Stomach (tissue), 9 donors: ENCODE data around the gene ZNF92. TPM values are rescaled to one million over a fixed set of nuclear protein-coding genes. Genes with fewer than 3 reads are reported as not detected.

Experiments used
- DNase-seq, 2 donors: peaks; one replicate each; pipeline versions ENCODE4 v3.0.0 to v3.0.0-alpha.2; 2013 to 2019
- H3K27ac ChIP-seq, 5 donors: fragments of 200-600 bp in 4 of 5; sonication (generic) in 4 of 5; one replicate each; pipeline ENCODE4 v1.5.1; 2013 to 2019; ENCODE audit warnings: mild to moderate bottlenecking in 1 of 5, moderate library complexity in 1 of 5
- H3K27me3 ChIP-seq, 3 donors: fragments of 200-600 bp; sonication (generic); one replicate each; pipeline ENCODE4 v1.5.1; 2017 to 2019; ENCODE audit warnings: mixed run types in 1 of 3
- H3K36me3 ChIP-seq, 4 donors: fragments of 200-600 bp; sonication (generic); 1 replicate in 3 of 4; 2 replicates in 1 of 4; pipeline ENCODE4 v1.5.1; 2016 to 2019
- H3K4me1 ChIP-seq, 4 donors: fragments of 200-600 bp; sonication (generic); one replicate each; pipeline ENCODE4 v1.5.1; 2016 to 2019
- H3K4me3 ChIP-seq, 4 donors: fragments of 200-600 bp; sonication (generic) in 3 of 4; one replicate each; pipeline ENCODE4 v1.5.1; 2016 to 2019; ENCODE audit warnings: mild to moderate bottlenecking in 1 of 4
- H3K9me3 ChIP-seq, 4 donors: fragments of 200-600 bp; sonication (generic); one replicate each; pipeline ENCODE4 v1.5.1; 2016 to 2019
- CTCF ChIP-seq, 7 experiments: fragments of 450-650 bp in 4 of 7; fragments of 200-600 bp in 3 of 7; sonication (generic) in 3 of 7; IDR thresholded peaks; one replicate each; pipeline ENCODE4 v1.5.1; 2016 to 2019; ENCODE audit warnings: antibody characterized with exemption in 7 of 7, control low read depth in 2 of 7, mild to moderate bottlenecking in 1 of 7
- EP300 ChIP-seq: sonication (generic); formaldehyde crosslinking; IDR thresholded peaks from one replicate; pipeline ENCODE4 v1.6.1; 2017; ENCODE audit warnings: antibody characterized with exemption
- POLR2A ChIP-seq, 4 donors: fragments of 450-650 bp; IDR thresholded peaks; one replicate each; pipeline ENCODE4 v1.6.1; 2016; ENCODE audit warnings: antibody characterized with exemption in 4 of 4, control low read depth in 2 of 4, mild to moderate bottlenecking in 1 of 4, moderate library complexity in 1 of 4
- POLR2AphosphoS5 ChIP-seq, 3 donors: sonication (generic); formaldehyde crosslinking; IDR thresholded peaks; one replicate each; pipeline ENCODE4 v1.6.1; 2016; ENCODE audit warnings: antibody characterized with exemption in 3 of 3
- WGBS, 5 donors: extraction: QIAGEN DNeasy Blood & Tissue Kit in 3 of 5; methylation state at CpG; one replicate each; pipeline versions ENCODE4 v1.1.5 to v1.1.7; 2013 to 2018; 5-methylcytosine and 5-hydroxymethylcytosine counted together
- intact Hi-C: fragments of 100-400 bp; cut with DNase I; formaldehyde crosslinking; loops from one replicate; pipeline ENCODE4 v1.15.1; 2023; ENCODE audit warnings: low total_unique reads
- polyA plus RNA-seq, 3 donors: library from polyadenylated mRNA; stranded (reverse); fragments of 200-250 nt; gene quantifications; one replicate each; pipeline ENCODE4 v1.2.3, GENCODE V29; 2013
- total RNA-seq, 5 donors: library from RNA; depleted of rRNA; stranded (reverse); fragments of >200 nt; gene quantifications; one replicate each; pipeline versions ENCODE4 v1.1.0 to v1.2.3, GENCODE V29; 2014 to 2016
- donor health status: healthy with polysubstance abuse.
- donor health status: Bipolar disorder and iron deficiency.
- donor health status: healthy.

ZNF92 gene
- total and polyA plus RNA-seq, 8 donors: 1.2 to 19.2 (median 4.8) TPM

DNA sequence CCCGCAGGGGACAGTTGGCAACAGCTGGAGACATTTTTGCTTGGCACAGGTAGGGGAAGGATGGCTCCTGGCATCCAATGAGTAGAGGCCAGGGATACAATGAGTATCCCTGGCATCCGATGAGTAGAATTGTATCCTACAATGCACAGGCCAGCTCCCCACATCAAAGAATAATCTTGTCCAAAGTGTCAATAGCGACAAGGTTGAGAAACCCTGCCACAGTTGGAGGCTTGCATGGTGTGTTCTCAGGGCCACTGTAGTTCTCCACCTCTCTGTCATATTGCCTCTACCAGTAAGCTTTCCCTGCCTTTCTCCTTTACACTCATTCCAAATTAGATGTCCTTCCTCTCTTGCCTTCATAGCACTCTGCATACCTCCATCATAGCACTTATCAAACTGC lies 60.7 kb downstream of the ZNF92 start:
- no peaks in the 10 kb centered on the region for H3K36me3 ChIP-seq
- peaks cover 0 to 9% (median 0%) of the 10 kb centered on the region in 4 donors for H3K9me3 ChIP-seq
- no peak for DNase-seq
- H3K27me3 ChIP-seq: no peaks in the 10 kb centered on the region
- intact Hi-C loops: no loop called here
- H3K4me3 ChIP-seq: no peak overlapping the region
- no peaks in the 10 kb centered on the region for H3K4me1 ChIP-seq
- TF ChIP-seq EP300 (no peak), CTCF (IDR thresholded peaks at IDR 0.05) (no peak), POLR2A (IDR thresholded peaks at IDR 0.05) (no peak), POLR2AphosphoS5 (IDR thresholded peaks at IDR 0.05) (no peak)
- no peak overlapping the region for H3K27ac ChIP-seq
- WGBS, 5 donors: 59 to 87% (median 79%) methylated on average over 3 of the region's 3 CpGs

DNA sequence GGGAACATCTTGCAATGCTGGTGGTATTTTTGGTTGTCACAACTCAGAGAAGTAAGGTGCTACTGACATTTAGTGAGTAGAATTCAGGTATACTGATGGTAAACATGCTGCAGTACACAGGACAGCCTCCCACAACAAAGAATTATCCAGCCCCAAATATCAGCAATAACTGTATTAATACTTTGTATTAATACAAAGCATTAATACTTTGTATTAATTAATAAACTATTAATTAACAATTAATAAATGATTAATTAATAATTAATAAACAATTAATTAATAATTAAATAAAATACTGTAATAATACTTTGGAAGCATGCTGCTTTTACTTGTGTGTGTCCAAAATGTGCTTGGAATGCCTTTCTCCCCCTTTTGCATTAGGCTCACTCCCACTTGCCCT lies 62.5 kb downstream of the ZNF92 start:
- H3K27me3 ChIP-seq: no peaks in the 10 kb centered on the region
- no peaks in the 10 kb centered on the region for H3K4me1 ChIP-seq
- intact Hi-C loops: no loop called here
- TF ChIP-seq EP300: no peak
- TF ChIP-seq POLR2A (IDR thresholded peaks at IDR 0.05): no peak
- no peak for TF ChIP-seq POLR2AphosphoS5 (IDR thresholded peaks at IDR 0.05)
- TF ChIP-seq CTCF (IDR thresholded peaks at IDR 0.05): no peak
- H3K9me3 ChIP-seq: no peaks in the 10 kb centered on the region
- DNase-seq: no peak
- no peaks in the 10 kb centered on the region for H3K36me3 ChIP-seq
- H3K27ac ChIP-seq: no peak overlapping the region
- no peak overlapping the region for H3K4me3 ChIP-seq

DNA sequence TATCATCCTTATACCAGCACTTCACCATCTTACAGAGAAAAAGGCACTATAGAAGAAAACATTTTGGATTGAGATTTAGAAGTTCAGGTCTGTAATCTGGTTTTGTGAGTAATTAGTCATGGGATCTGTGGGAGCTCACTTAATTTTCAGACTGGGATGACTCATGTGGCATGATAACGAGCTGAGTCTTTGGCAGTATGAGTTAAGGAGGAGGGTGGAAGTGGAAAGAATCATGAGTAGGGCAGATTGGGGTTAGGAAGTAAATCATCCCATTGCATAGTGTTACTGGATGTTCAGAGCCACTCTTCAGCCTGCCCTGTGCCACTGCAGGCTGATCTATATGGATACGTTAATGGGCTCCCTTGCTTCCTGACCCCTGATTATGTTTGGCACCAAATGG lies 64.9 kb downstream of the ZNF92 start:
- TF ChIP-seq POLR2AphosphoS5 (IDR thresholded peaks at IDR 0.05): no peak
- TF ChIP-seq POLR2A (IDR thresholded peaks at IDR 0.05): no peak
- TF ChIP-seq CTCF (IDR thresholded peaks at IDR 0.05): no peak
- TF ChIP-seq EP300: no peak
- Histone ChIP-seq H3K4me1 (no peaks in the 10 kb centered on the region), H3K9me3 (no peaks in the 10 kb centered on the region), H3K36me3 (no peaks in the 10 kb centered on the region), H3K27ac (no peak overlapping the region), H3K27me3 (no peaks in the 10 kb centered on the region), H3K4me3 (no peak overlapping the region)
- no peak for DNase-seq
- WGBS, 5 donors: 43 to 57% (median 52%) methylated on average over 2 of the region's 2 CpGs
- intact Hi-C loops: no loop called here

- H3K27ac ChIP-seq: no peak overlapping the region
- no peaks in the 10 kb centered on the region for H3K4me1 ChIP-seq
- no peak for DNase-seq
- H3K27me3 ChIP-seq: no peaks in the 10 kb centered on the region
- no peaks in the 10 kb centered on the region for H3K36me3 ChIP-seq
- H3K4me3 ChIP-seq: no peak overlapping the region
- TF ChIP-seq CTCF (IDR thresholded peaks at IDR 0.05): no peak
- TF ChIP-seq POLR2A (IDR thresholded peaks at IDR 0.05): no peak
- TF ChIP-seq POLR2AphosphoS5 (IDR thresholded peaks at IDR 0.05): no peak
- TF ChIP-seq EP300: no peak
- H3K9me3 ChIP-seq: no peaks in the 10 kb centered on the region
- intact Hi-C loops: no loop called here
These were observed 67.4 kb downstream of the ZNF92 start for GRCh38 chr7:65441010-65441409.
